ENCODE measurements around the gene COMMD10.
"Not testable (repeated sequence)": the region's sequence is repeated elsewhere in the genome, so short reads cannot be mapped to it uniquely, and the experiment has no call there.

Gene COMMD10

GRCh38 chr5:116097301-116097700, 12.5 kb downstream of the COMMD10 start:
- no peak for DNase-seq (ENCODE audit: low read depth, low spot score)

GRCh38 chr5:116098998-116099397, 14.2 kb downstream of the COMMD10 start:
- no peak for DNase-seq (ENCODE audit: low read depth, low spot score)

- not testable (repeated sequence) for DNase-seq (ENCODE audit: low read depth, low spot score)
These were observed 20.1 kb downstream of the COMMD10 start for GRCh38 chr5:116104941-116105340.

- DNase-seq (ENCODE audit: low read depth, low spot score): no peak
These were observed 30.3 kb downstream of the COMMD10 start for GRCh38 chr5:116115163-116115562.

GRCh38 chr5:116130471-116130870, 45.6 kb downstream of the COMMD10 start:
- DNase-seq (ENCODE audit: low read depth, low spot score): no peak

GRCh38 chr5:116130976-116131375, 46.2 kb downstream of the COMMD10 start:
- DNase-seq (ENCODE audit: low read depth, low spot score): no peak

GRCh38 chr5:116133281-116133680, 48.5 kb downstream of the COMMD10 start:
- no peak for DNase-seq (ENCODE audit: low read depth, low spot score)

- no peak for DNase-seq (ENCODE audit: low read depth, low spot score)
These were observed 50.5 kb downstream of the COMMD10 start for GRCh38 chr5:116135344-116135743.

GRCh38 chr5:116137544-116138378, 52.9 kb downstream of the COMMD10 start:
- peak; percentile 14 for DNase-seq (ENCODE audit: low read depth, low spot score)

- no peak for DNase-seq (ENCODE audit: low read depth, low spot score)
These were observed 57.7 kb downstream of the COMMD10 start for GRCh38 chr5:116142495-116142894.

- DNase-seq (ENCODE audit: low read depth, low spot score): no peak
These were observed 59.3 kb downstream of the COMMD10 start for GRCh38 chr5:116144103-116144502.

GRCh38 chr5:116144991-116145390, 60.2 kb downstream of the COMMD10 start:
- DNase-seq (ENCODE audit: low read depth, low spot score): no peak

- DNase-seq (ENCODE audit: low read depth, low spot score): no peak
These were observed 60.6 kb downstream of the COMMD10 start for GRCh38 chr5:116145416-116145815.

GRCh38 chr5:116152169-116152568, 67.3 kb downstream of the COMMD10 start:
- DNase-seq (ENCODE audit: low read depth, low spot score): no peak

- DNase-seq (ENCODE audit: low read depth, low spot score): no peak
These were observed 68.9 kb downstream of the COMMD10 start for GRCh38 chr5:116153687-116154174.

- no peak for DNase-seq (ENCODE audit: low read depth, low spot score)
These were observed 69.4 kb downstream of the COMMD10 start for GRCh38 chr5:116154252-116154651.

GRCh38 chr5:116154931-116155330, 70.1 kb downstream of the COMMD10 start:
- no peak for DNase-seq (ENCODE audit: low read depth, low spot score)

- DNase-seq (ENCODE audit: low read depth, low spot score): no peak
These were observed 73.1 kb downstream of the COMMD10 start for GRCh38 chr5:116157902-116158301.

- no peak for DNase-seq (ENCODE audit: low read depth, low spot score)
These were observed 74.2 kb downstream of the COMMD10 start for GRCh38 chr5:116159006-116159405.

GRCh38 chr5:116174111-116174510, 89.3 kb downstream of the COMMD10 start:
- no peak for DNase-seq (ENCODE audit: low read depth, low spot score)

GRCh38 chr5:116176121-116176520, 91.3 kb downstream of the COMMD10 start:
- DNase-seq (ENCODE audit: low read depth, low spot score): peak; percentile 1

GRCh38 chr5:116178925-116179324, 94.1 kb downstream of the COMMD10 start:
- DNase-seq (ENCODE audit: low read depth, low spot score): no peak

- no peak for DNase-seq (ENCODE audit: low read depth, low spot score)
These were observed 124.3 kb downstream of the COMMD10 start for GRCh38 chr5:116209166-116209565.
